IMR-90 (cell line): ENCODE measurements around the gene FHAD1. TPM values are rescaled to one million over a fixed set of nuclear protein-coding genes. Genes with fewer than 3 reads are reported as not detected.

Source experiments
- ATAC-seq: fragments of 200-7000 bp; cut with Tn5 transposase; 2 replicates; pipeline ENCODE4 v1.9.1; 2020; ENCODE audit warnings: low read depth, mild to moderate bottlenecking, moderate library complexity
- BruUV-seq: library from RNA; stranded (reverse); fragments of 400-500 nt; replicated peaks from 2 replicates; lab custom pipeline; 2021; lab: Mats Ljungman, UMichigan
- CTCF ChIA-PET: fragments of 300-600 bp; formaldehyde crosslinking; extraction: SDS; loops from one replicate; lab custom pipeline; 2021; ENCODE audit warnings: antibody characterized with exemption; lab: Yijun Ruan, JAX
- POLR2A ChIA-PET: fragments of 300-600 bp; sonication (Branson Sonifier 250); formaldehyde crosslinking; loops from one replicate; lab custom pipeline; 2022; ENCODE audit warnings: antibody characterized with exemption; ENCODE audit not compliant: unreplicated experiment; lab: Charles Lee
- DNase-seq: peaks from one replicate; pipeline ENCODE4 v3.0.0; 2013
- H2AFZ ChIP-seq: replicated peaks from 2 replicates; pipeline ENCODE3; 2013; ENCODE audit warnings: low read length, mild to moderate bottlenecking; ENCODE audit not compliant: poor library complexity
- H2AK5ac ChIP-seq: 2 replicates; pipeline ENCODE4 v1.6.1; 2013; ENCODE audit warnings: low read depth, low read length, inconsistent platforms
- H2AK9ac ChIP-seq: replicated peaks from 2 replicates; pipeline ENCODE3; 2013; ENCODE audit warnings: mild to moderate bottlenecking, low read depth, low read length, moderate library complexity; ENCODE audit not compliant: poor library complexity
- H2BK120ac ChIP-seq: 2 replicates; pipeline ENCODE4 v1.6.1; 2013; ENCODE audit warnings: low read depth, low read length, inconsistent platforms
- H2BK15ac ChIP-seq: 3 replicates; pipeline ENCODE4 v1.6.1; 2013; ENCODE audit warnings: low read depth, low read length, inconsistent platforms
- H2BK20ac ChIP-seq: 2 replicates; pipeline ENCODE4 v1.6.1; 2013; ENCODE audit warnings: low read depth, mild to moderate bottlenecking, inconsistent platforms, low read length, moderate library complexity
- H2BK5ac ChIP-seq: 2 replicates; pipeline ENCODE4 v1.6.1; 2013; ENCODE audit warnings: mild to moderate bottlenecking, low read depth, low read length, inconsistent platforms; ENCODE audit not compliant: poor library complexity, severe bottlenecking
- H3K14ac ChIP-seq: replicated peaks from 2 replicates; pipeline ENCODE4 v1.6.1; 2013; ENCODE audit warnings: low read depth, low read length, inconsistent platforms
- H3K18ac ChIP-seq: 2 replicates; pipeline ENCODE4 v1.6.1; 2013; ENCODE audit warnings: low read depth, low read length, control low read depth
- H3K23ac ChIP-seq: 2 replicates; pipeline ENCODE4 v1.6.1; 2013; ENCODE audit warnings: low read depth, low read length, inconsistent platforms
- H3K27ac ChIP-seq: 2 replicates; pipeline ENCODE4 v1.5.1; 2013; ENCODE audit warnings: mild to moderate bottlenecking, control low read depth, low read length; ENCODE audit not compliant: insufficient read depth
- H3K27me3 ChIP-seq: 2 replicates; pipeline ENCODE4 v1.6.1; 2013; ENCODE audit warnings: low read length; ENCODE audit not compliant: control insufficient read depth, insufficient read depth
- H3K36me3 ChIP-seq: 2 replicates; pipeline ENCODE4 v1.6.1; 2013; ENCODE audit warnings: low read length, mixed read lengths; ENCODE audit not compliant: control insufficient read depth, insufficient read depth
- H3K4ac ChIP-seq: 2 replicates; pipeline ENCODE4 v1.6.1; 2013; ENCODE audit warnings: low read depth, low read length, inconsistent platforms
- H3K4me1 ChIP-seq: 2 replicates; pipeline ENCODE4 v1.6.1; 2013; ENCODE audit warnings: low read length, mixed read lengths; ENCODE audit not compliant: control insufficient read depth, insufficient read depth
- H3K4me2 ChIP-seq: 2 replicates; pipeline ENCODE4 v1.6.1; 2013; ENCODE audit warnings: low read depth, mild to moderate bottlenecking, control low read depth, low read length, moderate library complexity
- H3K4me3 ChIP-seq: 2 replicates; pipeline ENCODE4 v1.5.1; 2013; ENCODE audit warnings: low read depth, mild to moderate bottlenecking, control low read depth, low read length, moderate library complexity; ENCODE audit not compliant: insufficient read depth
- H3K56ac ChIP-seq: 2 replicates; pipeline ENCODE4 v1.6.1; 2013; ENCODE audit warnings: low read length, inconsistent platforms; ENCODE audit not compliant: insufficient read depth; ENCODE audit errors: extremely low read depth
- H3K79me1 ChIP-seq, 2 experiments: 2 replicates each; pipeline ENCODE4 v1.6.1; 2013; ENCODE audit warnings: low read length in 2 of 2, inconsistent platforms in 1 of 2, low read depth in 1 of 2
- H3K9ac ChIP-seq: 2 replicates; pipeline ENCODE4 v1.6.1; 2013; ENCODE audit warnings: low read depth, low read length, control low read depth
- H3K9me1 ChIP-seq: 2 replicates; pipeline ENCODE4 v1.6.1; 2013; ENCODE audit warnings: low read length, inconsistent platforms; ENCODE audit not compliant: insufficient read depth
- H3K9me3 ChIP-seq: 2 replicates; pipeline ENCODE4 v1.6.1; 2013; ENCODE audit warnings: low read length; ENCODE audit not compliant: control insufficient read depth, insufficient read depth
- H4K20me1 ChIP-seq: 2 replicates; pipeline ENCODE4 v1.6.1; 2013; ENCODE audit warnings: low read length, inconsistent platforms; ENCODE audit not compliant: insufficient read depth
- H4K5ac ChIP-seq: 2 replicates; pipeline ENCODE4 v1.6.1; 2013; ENCODE audit warnings: mild to moderate bottlenecking, low read depth, low read length, control low read depth
- H4K8ac ChIP-seq, 2 experiments: 2 replicates each; pipeline ENCODE4 v1.6.1; 2013; ENCODE audit warnings: low read depth in 2 of 2, low read length in 2 of 2, control low read depth in 1 of 2, inconsistent platforms in 1 of 2
- H4K91ac ChIP-seq: 2 replicates; pipeline ENCODE4 v1.6.1; 2013; ENCODE audit warnings: low read depth, low read length, inconsistent platforms; ENCODE audit not compliant: insufficient read depth
- CTCF ChIP-seq: conservative IDR thresholded peaks from 2 replicates; pipeline ENCODE4 v1.5.1; 2012; ENCODE audit warnings: mild to moderate bottlenecking, low read depth, low read length, improper control_type of control experiment
- ELK1 ChIP-seq: fragments of 150-350 bp; IDR thresholded peaks from 2 replicates; pipeline ENCODE4 v1.6.1; 2016; ENCODE audit warnings: low read depth, mild to moderate bottlenecking, low read length, moderate library complexity, borderline replicate concordance
- MAZ ChIP-seq: IDR thresholded peaks from 2 replicates; pipeline ENCODE4 v1.6.1; 2012; ENCODE audit warnings: low read depth, mild to moderate bottlenecking, low read length, improper control_type of control experiment, moderate library complexity, borderline replicate concordance
- MXI1 ChIP-seq: IDR thresholded peaks from 2 replicates; pipeline ENCODE4 v1.6.1; 2012; ENCODE audit warnings: low read depth, mild to moderate bottlenecking, low read length, moderate library complexity, borderline replicate concordance
- NFE2L2 ChIP-seq: fragments of 150-350 bp; IDR thresholded peaks from 2 replicates; pipeline ENCODE4 v1.6.1; 2016; ENCODE audit warnings: low read depth, mild to moderate bottlenecking, low read length
- WGBS, 2 experiments: methylation state at CpG; one replicate each; pipeline versions ENCODE4 v1.1.5 to v1.1.7; 2013; ENCODE audit warnings: missing lambda C conversion rate in 2 of 2; ENCODE audit not compliant: insufficient read length in 1 of 2; ENCODE audit errors: extremely low coverage in 2 of 2; 5-methylcytosine and 5-hydroxymethylcytosine counted together
- dilution Hi-C: fragments of 300-500 bp; cut with HindIII; formaldehyde crosslinking; loops from one replicate; pipeline ENCODE4 v1.14.3; 2018; ENCODE audit warnings: low sequenced_read_pairs; ENCODE audit not compliant: unreplicated experiment
- in situ Hi-C: fragments of 300-500 bp; cut with MboI; formaldehyde crosslinking; loops from 3 replicates; pipeline ENCODE4 v1.14.3; 2019; ENCODE audit warnings: low sequenced_read_pairs, inconsistent platforms, mixed read lengths
- intact Hi-C: fragments of 100-400 bp; cut with micrococcal nuclease; formaldehyde crosslinking; loops from 2 replicates; pipeline ENCODE4 v1.10.0; 2022
- polyA plus RNA-seq, 3 experiments: library from polyadenylated mRNA; depleted of rRNA; stranded (reverse); fragments of >200 nt; gene quantifications; 2 replicates each; pipeline ENCODE4 v1.2.3, GENCODE V29; 2012; ENCODE audit warnings: low replicate concordance in 1 of 3
- total RNA-seq: library from RNA; depleted of rRNA; stranded (reverse); fragments of >200 nt; gene quantifications from 2 replicates; pipeline ENCODE4 v1.2.3, GENCODE V29; 2012

FHAD1 gene
- total and polyA plus RNA-seq, 2 of the 4 experiments (the other 2 are of a cell fraction) = not detected

- no peak for TF ChIP-seq ELK1
- no peak for TF ChIP-seq MXI1
- no peak for TF ChIP-seq NFE2L2
- no peak for TF ChIP-seq MAZ
- no peak for TF ChIP-seq CTCF
- dilution Hi-C loops (no loop called here), intact Hi-C loops (loop anchor here (2.0 kb wide), 1 partner anchor 22 kb away; no protein-coding TSS in a partner anchor), in situ Hi-C loops (no loop called here)
- Histone ChIP-seq H3K18ac (peak overlapping the region; percentile 42; the same call in 1 of the 2 replicates), H4K20me1 (peaks cover 7% of the 10 kb centered on the region; the same call in 1 of the 2 replicates), H2AK9ac (peak overlapping the region; percentile 20), H4K8ac (no peak overlapping the region), H2AFZ (no peak overlapping the region), H2BK15ac (no peak overlapping the region), H2BK5ac (no peak overlapping the region), H2AK5ac (no peak overlapping the region), H3K14ac (no peak overlapping the region), H3K4me2 (no peak overlapping the region), H3K27ac (peak overlapping the region; percentile 27; the same call in 1 of the 2 replicates), H3K79me1 (peaks cover 0 to 3% of the 10 kb centered on the region in 2 experiments; a peak in 1 of 4 replicates), H3K9me1 (peaks cover 9% of the 10 kb centered on the region), H3K9ac (no peak overlapping the region), H3K56ac (no peak overlapping the region), H4K5ac (peak overlapping the region; percentile 41; the same call in 1 of the 2 replicates), H3K27me3 (no peaks in the 10 kb centered on the region), H3K4me3 (no peak overlapping the region), H3K4me1 (peaks cover 17% of the 10 kb centered on the region), H4K91ac (no peak overlapping the region), H3K4ac (peak overlapping the region; percentile 15; the same call in 1 of the 2 replicates), H3K23ac (no peak overlapping the region), H2BK120ac (0 out of 2 replicates have a peak overlapping the region, but pooled peaks have one; percentile 14), H2BK20ac (0 out of 2 replicates have a peak overlapping the region, but pooled peaks have one; percentile 9), H3K36me3 (peaks cover 4% of the 10 kb centered on the region; the same call in 1 of the 2 replicates), H3K9me3 (no peaks in the 10 kb centered on the region)
- ATAC-seq = no peak
- CTCF ChIA-PET = interaction anchor here (0.9 to 2.2 kb wide), 2 partner anchors 28 to 109 kb away, joined by 3 to 25 read pairs; no protein-coding TSS in a partner anchor
- no TSS peak for BruUV-seq
- no peak for DNase-seq
- POLR2A ChIA-PET = no interaction called here
- 51% methylated on average over 3 of the region's 9 CpGs; no CpG with 5 or more reads in 1 of the 2 experiments for WGBS, 2 experiments
Measured at GRCh38 chr1:15432324-15432723, 185.3 kb downstream of the FHAD1 start.
